CD4-positive, CD25-positive, alpha-beta regulatory T cell (primary cell): ENCODE data around the gene PLEKHA8. TPM values are rescaled to one million over a fixed set of nuclear protein-coding genes. Genes with fewer than 3 reads are reported as not detected.
"Not testable (repeated sequence)": the region's sequence is repeated elsewhere in the genome, so short reads cannot be mapped to it uniquely, and the experiment has no call there.

Experiments
- ATAC-seq, 2 donors: fragments of 150-1000 bp; cut with Tn5 transposase; one replicate each; pipeline ENCODE4 v1.10.0; 2021; ENCODE audit warnings: low read depth in 2 of 2, moderate number of reproducible peaks in 2 of 2, moderate library complexity in 1 of 2
- DNase-seq, 3 donors: peaks; one replicate each; pipeline versions ENCODE4 v3.0.0 to v3.0.0-alpha.2; 2012 to 2022; ENCODE audit warnings: mixed read lengths in 1 of 3
- H3K27ac ChIP-seq: one replicate; pipeline ENCODE4 v1.7.0; 2013; ENCODE audit warnings: mild to moderate bottlenecking, low read length; ENCODE audit not compliant: insufficient read depth, poor library complexity, severe bottlenecking
- H3K27me3 ChIP-seq: one replicate; pipeline ENCODE4 v1.7.0; 2013; ENCODE audit warnings: low read length; ENCODE audit not compliant: control insufficient read depth, insufficient read depth
- H3K36me3 ChIP-seq: one replicate; pipeline ENCODE4 v1.7.0; 2013; ENCODE audit warnings: mild to moderate bottlenecking, low read length, moderate library complexity; ENCODE audit not compliant: control insufficient read depth, insufficient read depth
- H3K4me1 ChIP-seq: 2 replicates; pipeline ENCODE4 v1.7.0; 2013; ENCODE audit warnings: mild to moderate bottlenecking, low read length; ENCODE audit not compliant: insufficient read depth, control insufficient read depth, poor library complexity, severe bottlenecking
- H3K4me3 ChIP-seq: one replicate; pipeline ENCODE4 v1.7.0; 2013; ENCODE audit warnings: low read depth, mild to moderate bottlenecking, low read length, moderate library complexity
- H3K9me3 ChIP-seq, 2 experiments: 1 replicate in 1 of 2; 2 replicates in 1 of 2; pipeline ENCODE4 v1.7.0; 2013; ENCODE audit warnings: low read length in 2 of 2, mild to moderate bottlenecking in 1 of 2, moderate library complexity in 1 of 2; ENCODE audit not compliant: control insufficient read depth in 2 of 2
- H3K27ac Mint-ChIP-seq, 3 donors: one replicate each; pipeline ENCODE4 v1.8.0; 2020 to 2022; ENCODE audit warnings: mild to moderate bottlenecking in 3 of 3, mixed read lengths in 3 of 3, moderate library complexity in 2 of 3
- H3K27me3 Mint-ChIP-seq: one replicate; pipeline ENCODE4 v1.8.0; 2022; ENCODE audit warnings: mild to moderate bottlenecking, mixed read lengths
- H3K36me3 Mint-ChIP-seq: one replicate; pipeline ENCODE4 v1.8.0; 2020; ENCODE audit warnings: mixed read lengths
- H3K4me1 Mint-ChIP-seq, 4 donors: one replicate each; pipeline ENCODE4 v1.8.0; 2020 to 2022; ENCODE audit warnings: mixed read lengths in 4 of 4, mild to moderate bottlenecking in 1 of 4
- H3K4me3 Mint-ChIP-seq, 4 donors: one replicate each; pipeline ENCODE4 v1.8.0; 2020 to 2022; ENCODE audit warnings: mild to moderate bottlenecking in 4 of 4, mixed read lengths in 4 of 4, moderate library complexity in 3 of 4
- H3K9me3 Mint-ChIP-seq, 7 donors: one replicate each; pipeline ENCODE4 v1.8.0; 2020 to 2022; ENCODE audit warnings: mixed read lengths in 7 of 7, mild to moderate bottlenecking in 3 of 7, moderate library complexity in 2 of 7
- polyA plus RNA-seq, 4 donors: library from polyadenylated mRNA; unstranded; fragments of 300-500 nt; fragmentation: Illumina TruSeq; gene quantifications; one replicate each; pipeline ENCODE4 v1.2.3, GENCODE V29; 2021
- total RNA-seq: library from RNA; stranded (reverse); gene quantifications from one replicate; pipeline ENCODE4 v1.2.3, GENCODE V29; 2022

PLEKHA8 gene
- total and polyA plus RNA-seq, 5 donors from 2014 or later = 3.1 to 15.2 (median 8.0) TPM

- DNase-seq (no peak), ATAC-seq (no peak)
- Histone ChIP-seq H3K36me3 (no peaks in the 10 kb centered on the region), H3K27ac (no peak overlapping the region), H3K4me1 (no peaks in the 10 kb centered on the region), H3K9me3 (no peaks in the 10 kb centered on the region), H3K4me3 (no peak overlapping the region), H3K27me3 (no peaks in the 10 kb centered on the region)
- peaks cover 0 to 5% (median 0%) of the 10 kb centered on the region in 7 donors for H3K9me3 Mint-ChIP-seq
- H3K27ac Mint-ChIP-seq = no peak overlapping the region
- H3K36me3 Mint-ChIP-seq = peaks cover 30% of the 10 kb centered on the region
- H3K27me3 Mint-ChIP-seq = no peaks in the 10 kb centered on the region
- H3K4me1 Mint-ChIP-seq = no peaks in the 10 kb centered on the region
- H3K4me3 Mint-ChIP-seq = no peak overlapping the region
Measured at GRCh38 chr7:30090111-30090510, 61.9 kb downstream of the PLEKHA8 start.

- Mint-ChIP-seq H3K4me1 (no peaks in the 10 kb centered on the region), H3K9me3 (peaks cover 0 to 5% (median 0%) of the 10 kb centered on the region in 7 donors), H3K27ac (no peak overlapping the region), H3K27me3 (no peaks in the 10 kb centered on the region), H3K4me3 (no peak overlapping the region), H3K36me3 (peaks cover 26% of the 10 kb centered on the region)
- Histone ChIP-seq H3K4me1 (no peaks in the 10 kb centered on the region), H3K4me3 (no peak overlapping the region), H3K9me3 (no peaks in the 10 kb centered on the region), H3K27me3 (no peaks in the 10 kb centered on the region), H3K27ac (no peak overlapping the region), H3K36me3 (no peaks in the 10 kb centered on the region)
- ATAC-seq (no peak), DNase-seq (no peak)
Measured at GRCh38 chr7:30091491-30091912, 63.3 kb downstream of the PLEKHA8 start.

GRCh38 chr7:30091987-30092386 lies 63.8 kb downstream of the PLEKHA8 start:
- Histone ChIP-seq H3K4me1 (no peaks in the 10 kb centered on the region), H3K36me3 (no peaks in the 10 kb centered on the region), H3K27me3 (no peaks in the 10 kb centered on the region), H3K9me3 (no peaks in the 10 kb centered on the region), H3K27ac (no peak overlapping the region), H3K4me3 (no peak overlapping the region)
- Mint-ChIP-seq H3K36me3 (peaks cover 23% of the 10 kb centered on the region), H3K4me3 (no peak overlapping the region), H3K9me3 (peaks cover 0 to 5% (median 0%) of the 10 kb centered on the region in 7 donors), H3K27me3 (no peaks in the 10 kb centered on the region), H3K4me1 (no peaks in the 10 kb centered on the region), H3K27ac (no peak overlapping the region)
- ATAC-seq = no peak
- DNase-seq = no peak

GRCh38 chr7:30093420-30093952 lies 65.3 kb downstream of the PLEKHA8 start:
- Histone ChIP-seq H3K36me3 (no peaks in the 10 kb centered on the region), H3K4me3 (no peak overlapping the region), H3K27me3 (no peaks in the 10 kb centered on the region), H3K4me1 (no peaks in the 10 kb centered on the region), H3K27ac (no peak overlapping the region), H3K9me3 (no peaks in the 10 kb centered on the region)
- peaks cover 0 to 3% (median 0%) of the 10 kb centered on the region in 7 donors for H3K9me3 Mint-ChIP-seq
- peaks cover 19% of the 10 kb centered on the region for H3K36me3 Mint-ChIP-seq
- no peaks in the 10 kb centered on the region for H3K27me3 Mint-ChIP-seq
- no peak overlapping the region for H3K27ac Mint-ChIP-seq
- H3K4me1 Mint-ChIP-seq = no peaks in the 10 kb centered on the region
- no peak for ATAC-seq
- H3K4me3 Mint-ChIP-seq = no peak overlapping the region
- DNase-seq = no peak

GRCh38 chr7:30098599-30098998 lies 70.4 kb downstream of the PLEKHA8 start:
- H3K27ac Mint-ChIP-seq, H3K9me3 Mint-ChIP-seq: not testable (repeated sequence)

GRCh38 chr7:30102281-30102680 lies 74.1 kb downstream of the PLEKHA8 start:
- Mint-ChIP-seq H3K9me3 (peaks cover 0 to 2% (median 0%) of the 10 kb centered on the region in 7 donors), H3K4me3 (no peak overlapping the region), H3K27me3 (no peaks in the 10 kb centered on the region), H3K36me3 (peaks cover 13% of the 10 kb centered on the region), H3K4me1 (peaks cover 0 to 2% (median 0%) of the 10 kb centered on the region in 4 donors), H3K27ac (no peak overlapping the region)
- H3K27ac ChIP-seq = no peak overlapping the region
- H3K36me3 ChIP-seq = no peaks in the 10 kb centered on the region
- DNase-seq (no peak), ATAC-seq (no peak)
- H3K9me3 ChIP-seq = no peaks in the 10 kb centered on the region
- no peaks in the 10 kb centered on the region for H3K4me1 ChIP-seq
- H3K4me3 ChIP-seq = no peak overlapping the region
- no peaks in the 10 kb centered on the region for H3K27me3 ChIP-seq

More at GRCh38 chr7:30098599-30098998, 70.4 kb downstream of the PLEKHA8 start:
- H3K27me3 ChIP-seq, H3K4me3 Mint-ChIP-seq, DNase-seq, H3K27ac ChIP-seq, H3K36me3 ChIP-seq, H3K4me1 Mint-ChIP-seq, H3K4me1 ChIP-seq, H3K4me3 ChIP-seq, H3K9me3 ChIP-seq, ATAC-seq, H3K27me3 Mint-ChIP-seq: not testable (repeated sequence)
- H3K36me3 Mint-ChIP-seq = peaks cover 21% of the 10 kb centered on the region

GRCh38 chr7:30104157-30104556 lies 75.9 kb downstream of the PLEKHA8 start:
- H3K4me1 Mint-ChIP-seq = peaks cover 0 to 2% (median 0%) of the 10 kb centered on the region in 4 donors
- H3K9me3 ChIP-seq = no peaks in the 10 kb centered on the region
- H3K27ac ChIP-seq = no peak overlapping the region
- no peak overlapping the region for H3K4me3 ChIP-seq
- peaks cover 9% of the 10 kb centered on the region for H3K36me3 Mint-ChIP-seq
- H3K36me3 ChIP-seq = no peaks in the 10 kb centered on the region
- H3K4me3 Mint-ChIP-seq = no peak overlapping the region
- H3K27me3 ChIP-seq = no peaks in the 10 kb centered on the region
- peaks cover 0 to 2% (median 0%) of the 10 kb centered on the region in 7 donors for H3K9me3 Mint-ChIP-seq
- H3K27me3 Mint-ChIP-seq = no peaks in the 10 kb centered on the region
- no peak overlapping the region for H3K27ac Mint-ChIP-seq
- ATAC-seq (no peak), DNase-seq (no peak)
- H3K4me1 ChIP-seq = no peaks in the 10 kb centered on the region

- no peaks in the 10 kb centered on the region for H3K27me3 ChIP-seq
- Mint-ChIP-seq H3K4me1 (peaks cover 0 to 9% (median 2%) of the 10 kb centered on the region in 4 donors), H3K36me3 (peaks cover 19% of the 10 kb centered on the region), H3K27me3 (no peaks in the 10 kb centered on the region), H3K27ac (no peak overlapping the region), H3K9me3 (peaks cover 2 to 21% (median 10%) of the 10 kb centered on the region in 7 donors), H3K4me3 (no peak overlapping the region)
- H3K9me3 ChIP-seq = peaks cover 9% of the 10 kb centered on the region in 2 experiments
- H3K4me1 ChIP-seq = no peaks in the 10 kb centered on the region
- DNase-seq (no peak), ATAC-seq (no peak)
- H3K36me3 ChIP-seq = no peaks in the 10 kb centered on the region
- H3K4me3 ChIP-seq = no peak overlapping the region
- H3K27ac ChIP-seq = no peak overlapping the region
Measured at GRCh38 chr7:30112103-30112713, 84.0 kb downstream of the PLEKHA8 start.
